Transverse colon (tissue), 4 donors: ENCODE measurements around the gene EHD4. TPM values are rescaled to one million over a fixed set of nuclear protein-coding genes. Genes with fewer than 3 reads are reported as not detected.

Experiments
- DNase-seq: peaks from one replicate; pipeline ENCODE4 v3.0.0-alpha.2; 2019
- H3K27ac ChIP-seq, 4 donors: fragments of 200-600 bp; sonication (generic); 2 replicates each; pipeline ENCODE4 v1.5.1; 2016 to 2018; ENCODE audit warnings: inconsistent platforms in 4 of 4
- H3K27me3 ChIP-seq: fragments of 200-600 bp; sonication (generic); 2 replicates; pipeline ENCODE4 v1.5.1; 2017; ENCODE audit warnings: inconsistent platforms
- H3K36me3 ChIP-seq, 4 donors: fragments of 200-600 bp; sonication (generic); 2 replicates each; pipeline ENCODE4 v1.5.1; 2017 to 2019; ENCODE audit warnings: inconsistent platforms in 4 of 4
- H3K4me1 ChIP-seq, 4 donors: fragments of 200-600 bp; sonication (generic); 2 replicates each; pipeline ENCODE4 v1.5.1; 2017 to 2020; ENCODE audit warnings: inconsistent platforms in 4 of 4
- H3K4me3 ChIP-seq, 4 donors: fragments of 200-600 bp; sonication (generic); 1 replicate in 1 of 4; 2 replicates in 3 of 4; pipeline versions ENCODE4 v1.5.1 to v1.6.1; 2017 to 2019; ENCODE audit warnings: inconsistent platforms in 4 of 4
- H3K9me3 ChIP-seq, 2 donors: fragments of 200-600 bp; sonication (generic); 2 replicates each; pipeline ENCODE4 v1.5.1; 2017 to 2019; ENCODE audit warnings: inconsistent platforms in 2 of 2
- EP300 ChIP-seq: sonication (generic); formaldehyde crosslinking; IDR thresholded peaks from one replicate; pipeline ENCODE4 v1.6.1; 2017; ENCODE audit warnings: antibody characterized with exemption, low read depth
- POLR2A ChIP-seq: fragments of 450-650 bp; IDR thresholded peaks from one replicate; pipeline ENCODE4 v1.6.1; 2016; ENCODE audit warnings: antibody characterized with exemption, mild to moderate bottlenecking, moderate library complexity
- POLR2AphosphoS5 ChIP-seq, 3 donors: sonication (generic); formaldehyde crosslinking; IDR thresholded peaks; one replicate each; pipeline ENCODE4 v1.6.1; 2016; ENCODE audit warnings: antibody characterized with exemption in 3 of 3
- WGBS, 2 donors: methylation state at CpG; one replicate each; pipeline ENCODE4 v1.1.5; 2018; ENCODE audit warnings: low coverage in 1 of 2; 5-methylcytosine and 5-hydroxymethylcytosine counted together
- in situ Hi-C, 4 donors: fragments of 200-750 bp; cut with MboI; loops; one replicate each; pipeline versions ENCODE4 v1.15.0 to v1.15.1; 2017; ENCODE audit warnings: low sequenced_read_pairs in 3 of 4, low pct_ligation_motif_present in 1 of 4, low pct_unique_long_range_greater_than_20kb in 1 of 4
- intact Hi-C: fragments of 100-400 bp; cut with DNase I; formaldehyde crosslinking; loops from one replicate; pipeline ENCODE4 v1.15.1; 2023; ENCODE audit warnings: low total_unique reads
- total RNA-seq, 4 donors: library from RNA; depleted of rRNA; stranded (reverse); fragments of >200 nt; gene quantifications; one replicate each; pipeline ENCODE4 v1.1.0, GENCODE V29; 2016
- TF ChIP-seq, protein P1 (sequence below), 5 experiments: fragments of 200-600 bp in 3 of 5; fragments of 450-650 bp in 2 of 5; sonication (generic) in 3 of 5; IDR thresholded peaks; 1 replicate in 2 of 5; 2 replicates in 3 of 5; pipeline ENCODE4 v1.5.1; 2016 to 2017; ENCODE audit warnings: antibody characterized with exemption in 5 of 5, inconsistent platforms in 3 of 5, mild to moderate bottlenecking in 2 of 5, moderate library complexity in 1 of 5

The EHD4 gene
- total RNA-seq, 4 donors from 2014 or later, result 16.9 to 55.4 (median 35.5) TPM

DNA sequence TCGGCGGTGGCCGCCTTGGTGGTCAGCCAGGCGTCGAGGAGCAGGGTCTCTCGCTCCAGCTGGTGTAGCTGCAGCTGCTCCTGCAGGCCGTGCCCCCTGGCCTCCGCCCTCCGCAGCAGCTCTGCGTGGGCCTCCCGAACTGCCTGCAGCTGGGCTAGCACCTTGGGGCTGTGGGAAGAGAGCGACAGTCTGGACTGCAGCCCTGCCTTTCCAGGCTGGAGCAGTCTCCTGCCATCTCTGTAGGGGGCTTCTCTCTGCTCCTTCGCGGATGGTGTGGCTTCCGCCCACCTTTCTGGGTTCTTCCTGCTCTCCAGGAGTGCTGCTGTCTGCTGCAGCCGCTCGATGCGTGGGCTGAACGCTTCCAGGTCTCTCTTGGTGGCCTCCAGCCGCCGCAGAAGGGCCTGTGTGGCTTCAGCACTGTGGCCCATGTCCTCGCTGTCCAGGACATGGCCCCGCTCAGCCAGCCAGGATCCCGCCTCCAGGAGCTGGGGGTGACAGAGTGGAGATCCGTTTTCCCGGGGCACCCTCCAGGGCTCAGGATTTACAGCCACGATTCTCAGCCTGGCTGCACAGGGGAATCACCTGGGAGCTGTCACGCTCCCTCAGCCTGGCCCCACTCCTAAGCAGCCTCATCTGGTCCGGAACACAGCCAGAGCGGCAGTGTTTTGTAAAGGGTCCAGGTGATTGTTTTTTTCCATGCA, 116.9 kb downstream of the EHD4 start:
- Histone ChIP-seq H3K36me3 (no peaks in the 10 kb centered on the region), H3K27me3 (peaks cover 30% of the 10 kb centered on the region), H3K4me3 (no peak overlapping the region), H3K27ac (no peak overlapping the region), H3K4me1 (no peaks in the 10 kb centered on the region), H3K9me3 (no peaks in the 10 kb centered on the region)
- in situ Hi-C loops (no loop called here), intact Hi-C loops (no loop called here)
- TF ChIP-seq POLR2AphosphoS5 (IDR thresholded peaks at IDR 0.05) (no peak), POLR2A (no peak), EP300 (no peak)
- TF ChIP-seq, protein P1, sequence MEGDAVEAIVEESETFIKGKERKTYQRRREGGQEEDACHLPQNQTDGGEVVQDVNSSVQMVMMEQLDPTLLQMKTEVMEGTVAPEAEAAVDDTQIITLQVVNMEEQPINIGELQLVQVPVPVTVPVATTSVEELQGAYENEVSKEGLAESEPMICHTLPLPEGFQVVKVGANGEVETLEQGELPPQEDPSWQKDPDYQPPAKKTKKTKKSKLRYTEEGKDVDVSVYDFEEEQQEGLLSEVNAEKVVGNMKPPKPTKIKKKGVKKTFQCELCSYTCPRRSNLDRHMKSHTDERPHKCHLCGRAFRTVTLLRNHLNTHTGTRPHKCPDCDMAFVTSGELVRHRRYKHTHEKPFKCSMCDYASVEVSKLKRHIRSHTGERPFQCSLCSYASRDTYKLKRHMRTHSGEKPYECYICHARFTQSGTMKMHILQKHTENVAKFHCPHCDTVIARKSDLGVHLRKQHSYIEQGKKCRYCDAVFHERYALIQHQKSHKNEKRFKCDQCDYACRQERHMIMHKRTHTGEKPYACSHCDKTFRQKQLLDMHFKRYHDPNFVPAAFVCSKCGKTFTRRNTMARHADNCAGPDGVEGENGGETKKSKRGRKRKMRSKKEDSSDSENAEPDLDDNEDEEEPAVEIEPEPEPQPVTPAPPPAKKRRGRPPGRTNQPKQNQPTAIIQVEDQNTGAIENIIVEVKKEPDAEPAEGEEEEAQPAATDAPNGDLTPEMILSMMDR (IDR thresholded peaks at IDR 0.05), result no peak
- 78 to 100% methylated on average over 2 to 25 of the region's 30 CpGs for WGBS, 2 donors
- DNase-seq, result no peak

DNA sequence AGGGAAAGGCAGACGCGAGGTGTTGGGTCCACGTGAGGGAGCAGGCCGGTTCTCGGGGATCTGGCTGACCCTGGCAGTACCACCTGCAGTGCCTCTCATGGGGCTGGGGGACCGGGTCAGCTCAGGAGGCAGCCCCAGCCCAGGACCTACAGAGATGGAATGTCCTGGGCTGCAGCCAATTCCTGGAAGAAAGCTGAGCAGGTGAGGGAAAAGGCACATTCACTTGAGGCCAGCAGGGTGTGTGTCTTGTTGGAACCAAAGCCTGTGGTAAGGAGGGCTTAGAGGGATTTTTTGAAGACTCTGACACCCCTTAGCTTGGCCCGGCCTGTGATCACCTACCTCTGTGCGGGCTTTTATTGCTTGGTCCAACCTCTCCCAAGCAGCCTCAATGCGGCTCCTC, 117.9 kb downstream of the EHD4 start:
- DNase-seq, result no peak
- Histone ChIP-seq H3K9me3 (no peaks in the 10 kb centered on the region), H3K27ac (no peak overlapping the region), H3K36me3 (no peaks in the 10 kb centered on the region), H3K27me3 (peaks cover 30% of the 10 kb centered on the region), H3K4me1 (no peaks in the 10 kb centered on the region), H3K4me3 (no peak overlapping the region)
- in situ Hi-C loops, result no loop called here
- TF ChIP-seq POLR2A (no peak), POLR2AphosphoS5 (IDR thresholded peaks at IDR 0.05) (no peak), EP300 (no peak)
- TF ChIP-seq, protein P1 (IDR thresholded peaks at IDR 0.05), result no peak
- 89 to 92% methylated on average over 7 to 9 of the region's 9 CpGs for WGBS, 2 donors
- intact Hi-C loops, result no loop called here

DNA sequence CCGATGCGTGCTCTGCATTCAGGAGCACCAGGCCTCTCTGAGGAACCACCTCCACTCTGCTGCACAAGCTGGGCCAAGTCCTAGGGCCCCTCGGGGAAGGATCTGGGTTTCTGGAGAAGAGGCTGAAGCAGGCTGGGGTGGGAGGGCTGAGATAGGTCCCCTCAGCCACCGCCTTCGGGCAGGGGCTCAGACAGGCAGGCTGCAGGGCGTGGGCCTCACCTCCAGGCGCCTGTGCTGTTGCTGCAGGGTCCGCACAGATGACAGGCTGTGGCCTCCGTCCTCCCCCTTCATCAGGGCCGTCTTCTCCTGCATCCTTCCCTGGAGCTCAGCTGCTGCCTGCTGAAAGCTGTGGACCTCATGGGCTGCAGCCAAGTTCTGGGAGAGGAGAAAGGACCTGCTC, 118.5 kb downstream of the EHD4 start:
- intact Hi-C loops, result no loop called here
- no peak overlapping the region for H3K27ac ChIP-seq
- H3K4me3 ChIP-seq, result no peak overlapping the region
- peaks cover 30% of the 10 kb centered on the region for H3K27me3 ChIP-seq
- no peak for DNase-seq
- TF ChIP-seq EP300 (no peak), POLR2A (no peak), POLR2AphosphoS5 (IDR thresholded peaks at IDR 0.05) (no peak)
- TF ChIP-seq, protein P1 (IDR thresholded peaks at IDR 0.05), result no peak
- no peaks in the 10 kb centered on the region for H3K4me1 ChIP-seq
- WGBS, 2 donors, result 88% methylated on average over 5 of the region's 10 CpGs; no CpG with 5 or more reads in 1 of the 2 donors
- in situ Hi-C loops, result no loop called here
- H3K36me3 ChIP-seq, result no peaks in the 10 kb centered on the region
- H3K9me3 ChIP-seq, result no peaks in the 10 kb centered on the region

DNA sequence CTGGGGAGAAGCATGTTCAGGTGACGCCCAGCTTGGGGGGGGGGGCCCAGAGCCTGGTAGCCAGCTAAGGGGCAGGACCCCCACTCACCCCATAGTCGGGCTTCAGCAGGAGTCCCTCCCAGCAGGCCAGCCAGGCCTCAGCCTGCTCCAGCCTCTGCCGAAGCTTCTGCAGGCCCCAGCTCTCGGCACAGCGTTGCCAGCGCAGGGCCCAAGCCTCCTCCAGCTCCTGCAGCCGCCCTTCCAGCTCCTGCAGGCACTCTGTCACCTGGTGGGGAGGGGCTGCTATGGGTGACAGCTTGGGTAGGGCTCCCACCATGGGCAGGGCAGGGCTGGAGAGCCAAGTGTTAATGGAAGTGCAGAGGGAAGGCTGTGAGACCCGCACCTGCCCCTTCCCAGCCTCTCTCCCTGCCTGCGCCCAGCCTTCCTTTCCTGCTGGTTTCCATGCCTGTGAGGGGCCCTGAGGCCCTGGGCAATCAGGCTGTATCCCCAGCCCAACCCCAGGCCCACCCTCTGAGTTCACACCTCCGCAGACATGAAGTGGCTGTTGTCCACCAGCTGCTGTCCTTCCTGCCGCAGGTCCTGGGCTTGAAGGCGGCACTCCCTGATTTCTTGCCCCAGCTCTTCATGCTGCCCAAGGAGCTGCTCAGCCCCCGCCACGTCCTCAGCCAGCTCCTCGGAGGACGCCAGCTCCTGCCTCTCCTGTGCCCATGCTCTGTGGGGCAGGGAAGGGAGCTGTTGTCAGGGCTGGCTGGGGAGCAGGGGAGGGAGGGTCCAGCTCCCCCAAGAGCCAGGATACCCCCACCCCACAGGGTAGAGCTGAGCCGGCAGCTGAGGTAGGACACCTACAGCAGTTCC, 119.4 kb downstream of the EHD4 start:
- Histone ChIP-seq H3K27me3 (peaks cover 30% of the 10 kb centered on the region), H3K9me3 (no peaks in the 10 kb centered on the region), H3K4me1 (no peaks in the 10 kb centered on the region), H3K4me3 (no peak overlapping the region), H3K27ac (no peak overlapping the region), H3K36me3 (no peaks in the 10 kb centered on the region)
- in situ Hi-C loops, result no loop called here
- no peak for TF ChIP-seq EP300
- TF ChIP-seq POLR2A, result no peak
- no peak for TF ChIP-seq POLR2AphosphoS5 (IDR thresholded peaks at IDR 0.05)
- DNase-seq, result no peak
- WGBS, 2 donors, result 77 to 100% methylated on average over 3 to 16 of the region's 17 CpGs
- intact Hi-C loops, result no loop called here
